ENCODE data around the gene HIBADH. TPM values are rescaled to one million over a fixed set of nuclear protein-coding genes. Genes with fewer than 3 reads are reported as not detected.

The HIBADH gene
- total RNA-seq, 1 experiment from 2014 or later = 23.2 TPM

- no peak for TF ChIP-seq CTCF (conservative IDR thresholded peaks at IDR 0.05)
- H3T11ph ChIP-seq (ENCODE audit: low read length) = no peak overlapping the region
- no peaks in the 10 kb centered on the region for H3K79me1 ChIP-seq (ENCODE audit: insufficient read depth, low read depth, low read length, poor library complexity, severe bottlenecking)
These were observed 126.9 kb downstream of the HIBADH start for GRCh38 chr7:27535795-27536194.

More at GRCh38 chr7:27535795-27536194, 126.9 kb downstream of the HIBADH start:
- Histone ChIP-seq H3K9ac (ENCODE audit: extremely low read depth, insufficient read length, low read length) (no peak overlapping the region), H4K91ac (ENCODE audit: insufficient read length, low read depth, low read length) (no peak overlapping the region), H2BK12ac (ENCODE audit: insufficient read length, low read depth, low read length) (no peak overlapping the region), H4K20me1 (ENCODE audit: control insufficient read depth, insufficient read depth, insufficient read length) (no peaks in the 10 kb centered on the region), H3K56ac (ENCODE audit: insufficient read length, low read depth, low read length) (no peak overlapping the region), H4K5ac (ENCODE audit: insufficient read length, low read depth, low read length) (no peak overlapping the region), H2BK15ac (ENCODE audit: low read depth, low read length) (no peak overlapping the region), H3K4ac (ENCODE audit: low read depth, low read length) (no peak overlapping the region), H3K4me2 (ENCODE audit: insufficient read depth, insufficient read length, low read length) (no peak overlapping the region), H3K23me2 (ENCODE audit: insufficient read length, low read depth, low read length, poor library complexity, severe bottlenecking) (no peaks in the 10 kb centered on the region), H3K9me3 (ENCODE audit: control insufficient read depth, low read depth, low read length) (no peaks in the 10 kb centered on the region), H3K14ac (ENCODE audit: insufficient read depth, low read length) (no peak overlapping the region), H3K23ac (ENCODE audit: insufficient read length, low read depth, low read length) (no peak overlapping the region), H3K18ac (ENCODE audit: insufficient read length, low read depth, low read length) (no peak overlapping the region), H3K27ac (ENCODE audit: insufficient read length, low read depth, low read length) (no peak overlapping the region), H3K4me1 (ENCODE audit: insufficient read depth, low read length) (no peaks in the 10 kb centered on the region), H2AFZ (ENCODE audit: low read length) (no peak overlapping the region), H3K79me2 (ENCODE audit: insufficient read depth, low read length) (no peaks in the 10 kb centered on the region), H2AK5ac (ENCODE audit: insufficient read length, low read length) (no peak overlapping the region), H3K27me3 (ENCODE audit: insufficient read depth, low read length) (no peaks in the 10 kb centered on the region), H2BK20ac (ENCODE audit: low read depth, low read length, poor library complexity, severe bottlenecking) (no peak overlapping the region), H2BK5ac (ENCODE audit: insufficient read length, low read length) (no peak overlapping the region), H2BK120ac (ENCODE audit: low read depth, low read length, poor library complexity, severe bottlenecking) (no peak overlapping the region), H4K8ac (replicated peaks; ENCODE audit: insufficient read length, low read depth, low read length) (no peak overlapping the region)
- Mint-ChIP-seq H3K36me3 (ENCODE audit: insufficient read depth in 1 of 3, low read depth in 3 of 3) (peaks cover 2 to 12% (median 3%) of the 10 kb centered on the region in 3 experiments; a peak in 5 of 7 replicates), H3K4me1 (peaks cover 5 to 8% of the 10 kb centered on the region in 2 experiments), H3K9me3 (no peaks in the 10 kb centered on the region), H3K4me3 (no peak overlapping the region), H3K27me3 (ENCODE audit: low read depth) (no peaks in the 10 kb centered on the region), H3K27ac (no peak overlapping the region)
- DNase-seq = no peak
- no CpG with 5 or more reads among the region's 4 CpGs for WGBS (ENCODE audit: extremely low coverage, insufficient read length, low lambda C conversion rate)

Measured in H9 (cell line).